Measurements from ENCODE around the gene DGCR2.

DNA sequence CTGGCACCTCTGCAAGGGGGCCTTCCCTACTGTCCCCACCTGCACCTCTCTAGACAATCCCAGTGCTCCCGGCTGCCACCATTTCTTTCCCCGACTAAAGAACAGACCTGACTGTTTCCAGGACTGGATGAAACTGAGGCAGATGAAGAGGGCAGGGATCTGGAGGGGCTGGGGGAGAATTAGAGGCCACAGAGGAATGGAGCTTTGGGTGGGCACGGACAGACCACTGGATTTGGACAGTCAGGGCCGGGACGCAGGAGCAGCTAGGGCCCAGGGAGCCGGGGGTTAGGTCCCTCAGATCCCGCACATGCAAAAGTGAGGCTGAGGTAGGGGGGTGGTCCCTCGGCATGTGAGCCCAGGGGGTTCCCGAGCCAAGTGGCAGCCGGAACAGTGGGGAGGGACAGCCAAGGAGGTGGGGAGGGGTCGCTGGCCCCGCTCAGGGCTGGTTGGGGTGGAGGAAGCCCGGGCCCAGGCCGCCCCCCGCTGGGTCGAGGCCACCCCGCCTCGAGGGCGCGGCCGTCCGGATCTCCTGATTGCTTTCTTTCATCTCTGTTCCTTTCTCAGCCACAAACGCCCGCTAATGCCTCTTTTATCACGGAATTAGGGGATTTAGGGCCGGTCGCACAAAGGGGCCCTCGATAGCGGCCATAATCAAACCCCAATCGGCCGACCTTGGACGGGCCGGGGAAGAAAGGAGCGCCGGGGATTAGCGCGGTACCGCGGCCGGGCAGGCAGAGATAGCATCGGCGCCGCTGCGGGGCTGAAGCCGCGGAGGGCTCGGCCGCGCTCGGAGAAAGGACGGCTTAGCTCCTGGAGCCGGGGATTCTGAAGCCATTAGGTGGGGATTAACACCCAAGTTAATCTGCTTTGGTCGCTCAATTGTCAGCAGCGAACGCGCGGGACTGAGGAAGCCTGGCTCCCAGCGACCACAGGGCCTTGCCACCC lies 47.1 kb upstream of the DGCR2 start:
- TF ChIP-seq CTCF (IDR thresholded peaks at IDR 0.05; ENCODE audit: borderline replicate concordance, extremely low read depth, low read length, poor library complexity, severe bottlenecking) (no peak), EZH2 (IDR thresholded peaks at IDR 0.05; ENCODE audit: borderline replicate concordance, low read depth, low read length, severe bottlenecking) (no peak)

Data from DND-41 (cell line).